Activated B cell treated with CpG ODN at 0.5 μM for 24 hours (primary cell): ENCODE measurements around the gene STX16. TPM values are rescaled to one million over a fixed set of nuclear protein-coding genes. Genes with fewer than 3 reads are reported as not detected.

Experiments
- ATAC-seq: fragments of 200-7000 bp; cut with Tn5 transposase; one replicate; pipeline ENCODE4 v1.10.0; 2021; ENCODE audit warnings: low read depth, mild to moderate bottlenecking, moderate library complexity
- CTCF ChIA-PET: fragments of 350-600 bp; sonication (Branson Sonifier 250); formaldehyde crosslinking; loops from one replicate; lab custom pipeline; 2021; ENCODE audit warnings: antibody characterized with exemption; lab: Charles Lee
- POLR2A ChIA-PET: fragments of 350-600 bp; sonication (Branson Sonifier 250); formaldehyde crosslinking; loops from one replicate; lab custom pipeline; 2021; ENCODE audit warnings: antibody characterized with exemption; lab: Charles Lee
- DNase-seq: peaks from one replicate; pipeline ENCODE4 v3.0.0; 2022
- H3K27ac Mint-ChIP-seq: one replicate; pipeline ENCODE4 v1.8.0; 2020; ENCODE audit warnings: mixed read lengths
- H3K27me3 Mint-ChIP-seq: one replicate; pipeline ENCODE4 v1.8.0; 2021; ENCODE audit warnings: mixed read lengths
- H3K36me3 Mint-ChIP-seq: one replicate; pipeline ENCODE4 v1.8.0; 2021; ENCODE audit warnings: low read depth, mixed read lengths
- H3K4me1 Mint-ChIP-seq: one replicate; pipeline ENCODE4 v1.8.0; 2021; ENCODE audit warnings: mixed read lengths
- H3K4me3 Mint-ChIP-seq: one replicate; pipeline ENCODE4 v1.8.0; 2020; ENCODE audit warnings: mild to moderate bottlenecking, mixed read lengths
- H3K9me3 Mint-ChIP-seq: one replicate; pipeline ENCODE4 v1.8.0; 2020; ENCODE audit warnings: mixed read lengths
- intact Hi-C: fragments of 100-400 bp; cut with micrococcal nuclease; formaldehyde crosslinking; loops from one replicate; pipeline ENCODE4 v1.15.1; 2024
- total RNA-seq: library from RNA; stranded (reverse); gene quantifications from 2 replicates; pipeline ENCODE4 v1.2.3, GENCODE V29; 2022
- TF ChIP-seq, protein P1 (sequence below): fragments of 200-600 bp; IDR thresholded peaks from one replicate; pipeline ENCODE4 v1.8.0; 2022; ENCODE audit warnings: antibody characterized with exemption, mild to moderate bottlenecking

Gene STX16
- total RNA-seq, 1 donor from 2014 or later: 77.4 TPM

DNA sequence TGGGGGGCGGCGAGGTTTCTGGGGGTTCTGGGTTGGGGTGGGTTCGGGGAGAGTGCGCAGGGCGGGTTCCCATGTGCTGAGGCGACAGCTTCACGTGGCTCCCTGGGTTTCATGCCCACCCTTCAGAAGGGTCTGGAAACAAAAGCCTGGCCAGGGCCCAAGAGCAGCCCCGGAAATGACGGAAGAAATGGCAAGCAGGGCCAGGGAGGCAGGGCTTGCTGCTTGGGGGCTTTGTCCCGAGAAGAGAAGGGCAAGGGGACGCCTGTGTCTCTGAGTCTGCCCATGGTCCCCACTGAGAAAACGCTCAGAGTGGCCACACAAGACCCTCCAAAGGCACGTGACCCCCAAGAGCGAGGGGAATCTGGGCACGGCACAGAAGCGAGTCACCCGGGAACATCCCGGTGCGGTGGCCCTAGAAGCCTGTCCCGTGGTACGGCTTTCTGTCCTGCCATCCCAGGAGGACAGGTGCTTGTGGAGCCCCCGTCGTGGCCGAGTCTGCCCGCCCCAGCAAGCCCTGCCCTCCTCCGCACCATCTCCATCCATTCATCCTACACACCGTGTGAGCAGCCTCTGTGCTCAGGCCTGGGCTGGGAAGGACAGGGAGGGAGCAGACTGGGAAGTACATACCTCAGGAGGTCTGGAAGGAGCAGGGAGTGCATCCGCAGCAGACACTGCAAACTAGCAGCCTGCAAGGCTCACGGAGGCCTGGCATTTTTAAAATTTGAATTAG lies 50.5 kb downstream of the STX16 start:
- TF ChIP-seq, protein P1, sequence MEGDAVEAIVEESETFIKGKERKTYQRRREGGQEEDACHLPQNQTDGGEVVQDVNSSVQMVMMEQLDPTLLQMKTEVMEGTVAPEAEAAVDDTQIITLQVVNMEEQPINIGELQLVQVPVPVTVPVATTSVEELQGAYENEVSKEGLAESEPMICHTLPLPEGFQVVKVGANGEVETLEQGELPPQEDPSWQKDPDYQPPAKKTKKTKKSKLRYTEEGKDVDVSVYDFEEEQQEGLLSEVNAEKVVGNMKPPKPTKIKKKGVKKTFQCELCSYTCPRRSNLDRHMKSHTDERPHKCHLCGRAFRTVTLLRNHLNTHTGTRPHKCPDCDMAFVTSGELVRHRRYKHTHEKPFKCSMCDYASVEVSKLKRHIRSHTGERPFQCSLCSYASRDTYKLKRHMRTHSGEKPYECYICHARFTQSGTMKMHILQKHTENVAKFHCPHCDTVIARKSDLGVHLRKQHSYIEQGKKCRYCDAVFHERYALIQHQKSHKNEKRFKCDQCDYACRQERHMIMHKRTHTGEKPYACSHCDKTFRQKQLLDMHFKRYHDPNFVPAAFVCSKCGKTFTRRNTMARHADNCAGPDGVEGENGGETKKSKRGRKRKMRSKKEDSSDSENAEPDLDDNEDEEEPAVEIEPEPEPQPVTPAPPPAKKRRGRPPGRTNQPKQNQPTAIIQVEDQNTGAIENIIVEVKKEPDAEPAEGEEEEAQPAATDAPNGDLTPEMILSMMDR: no peak
- peaks cover 46% of the 10 kb centered on the region for H3K36me3 Mint-ChIP-seq
- no peak for ATAC-seq

DNA sequence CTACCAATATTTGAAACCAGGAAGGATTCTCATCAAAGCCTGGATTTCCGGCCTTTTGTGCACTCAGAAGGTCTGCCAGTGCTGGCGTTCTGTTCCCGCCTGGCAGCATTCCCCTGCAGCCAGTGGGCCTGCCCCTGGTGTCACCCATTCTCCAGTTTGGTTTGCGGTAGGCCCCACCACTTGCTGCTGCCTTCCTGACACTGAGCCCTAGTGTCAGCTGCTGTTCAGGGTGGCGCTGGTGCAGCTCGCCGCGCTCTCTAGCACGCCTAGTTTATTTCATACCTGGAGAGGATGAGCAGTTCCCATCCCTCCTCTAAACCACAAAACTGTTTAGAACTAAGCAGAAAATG lies 51.1 kb downstream of the STX16 start:
- H3K27me3 Mint-ChIP-seq: no peaks in the 10 kb centered on the region
- POLR2A ChIA-PET: no interaction called here
- H3K4me3 Mint-ChIP-seq: no peak overlapping the region
- H3K9me3 Mint-ChIP-seq: no peaks in the 10 kb centered on the region
- no peaks in the 10 kb centered on the region for H3K4me1 Mint-ChIP-seq
- ATAC-seq: no peak
- TF ChIP-seq, protein P1: no peak
- H3K36me3 Mint-ChIP-seq: peaks cover 43% of the 10 kb centered on the region
- no peak overlapping the region for H3K27ac Mint-ChIP-seq
- intact Hi-C loops: no loop called here
- CTCF ChIA-PET: no interaction called here
- peak; percentile 8 for DNase-seq

More for the DNA sequence above, 50.5 kb downstream of the STX16 start:
- Mint-ChIP-seq H3K9me3 (no peaks in the 10 kb centered on the region), H3K4me1 (no peaks in the 10 kb centered on the region), H3K4me3 (no peak overlapping the region), H3K27me3 (no peaks in the 10 kb centered on the region), H3K27ac (no peak overlapping the region)
- peak; percentile 9 for DNase-seq
- intact Hi-C loops: no loop called here
- ChIA-PET POLR2A (no interaction called here), CTCF (no interaction called here)

DNA sequence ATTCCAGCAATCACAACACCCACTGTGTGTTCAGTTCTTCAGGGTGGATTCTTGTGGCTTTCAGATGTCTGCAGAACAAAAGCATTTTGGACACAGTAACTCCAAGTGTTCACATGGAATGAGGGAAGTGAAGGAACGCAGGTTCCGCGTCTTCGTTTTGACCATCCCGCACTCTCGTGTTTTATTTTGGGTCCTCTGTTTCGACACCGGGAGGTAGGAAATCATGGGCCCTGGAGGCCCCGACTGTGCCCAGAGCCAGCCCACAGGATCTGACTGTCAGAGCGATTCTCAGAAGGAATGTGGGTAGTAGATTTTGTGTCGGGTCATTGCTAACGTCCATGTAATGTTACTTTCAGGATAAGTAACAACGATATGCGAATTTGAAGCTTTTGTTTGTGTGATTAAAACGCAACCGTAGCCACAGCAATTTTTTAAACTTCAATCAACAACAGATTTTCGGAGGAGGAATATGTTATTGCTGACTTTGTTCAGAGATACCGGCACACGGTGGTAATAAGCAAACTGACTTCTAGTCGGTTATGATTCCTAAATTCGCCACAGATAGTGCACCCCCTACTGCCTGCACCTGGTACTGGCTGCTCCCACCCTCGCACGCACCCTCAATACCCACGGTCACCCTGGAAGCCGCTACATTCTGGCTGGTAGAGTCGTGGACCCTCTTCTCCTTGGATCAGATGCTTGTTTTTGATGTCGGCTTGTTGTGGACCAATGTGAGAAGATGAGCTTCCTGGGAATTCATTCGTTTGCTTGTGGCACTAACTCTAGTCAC lies 52.0 kb downstream of the STX16 start:
- CTCF ChIA-PET: no interaction called here
- Mint-ChIP-seq H3K4me3 (no peak overlapping the region), H3K27me3 (no peaks in the 10 kb centered on the region), H3K9me3 (no peaks in the 10 kb centered on the region), H3K36me3 (peaks cover 42% of the 10 kb centered on the region), H3K4me1 (no peaks in the 10 kb centered on the region), H3K27ac (no peak overlapping the region)
- intact Hi-C loops: no loop called here
- DNase-seq (no peak), ATAC-seq (no peak)
- POLR2A ChIA-PET: interaction anchor here (0.5 kb wide), 1 partner anchor 12 kb away, joined by 3 read pairs; no protein-coding TSS in a partner anchor
- TF ChIP-seq, protein P1: no peak

DNA sequence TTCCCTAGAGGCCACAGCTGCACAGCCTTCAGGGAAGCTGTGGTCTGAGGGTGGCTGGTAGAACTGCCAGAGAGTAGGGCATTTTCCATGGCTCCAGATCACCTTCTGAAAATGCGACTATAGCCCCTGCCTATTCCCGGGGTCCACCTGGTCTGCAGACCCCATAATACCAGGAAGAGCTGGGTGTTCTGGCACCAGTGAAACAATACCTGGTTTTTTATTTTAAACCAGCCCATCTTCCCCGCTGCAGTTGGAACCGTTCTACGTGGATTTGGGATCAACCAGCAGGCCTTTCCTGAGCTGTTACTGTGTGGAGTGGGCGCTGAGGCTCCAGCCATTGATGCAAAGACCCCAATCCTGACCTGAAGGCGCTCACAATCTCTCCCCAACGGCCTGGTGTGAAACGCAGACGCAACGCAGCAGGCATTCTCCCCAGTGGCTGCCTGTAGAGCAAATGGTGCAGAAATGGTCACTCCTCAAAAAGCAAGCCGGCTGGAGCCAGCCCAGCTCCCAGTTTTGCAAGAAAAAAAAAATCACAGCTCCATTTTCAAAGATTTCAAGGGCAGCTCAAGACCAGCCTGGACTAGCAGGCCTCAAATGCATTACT lies 52.8 kb downstream of the STX16 start:
- ChIA-PET POLR2A (no interaction called here), CTCF (no interaction called here)
- Mint-ChIP-seq H3K27ac (no peak overlapping the region), H3K9me3 (no peaks in the 10 kb centered on the region), H3K27me3 (no peaks in the 10 kb centered on the region), H3K4me1 (no peaks in the 10 kb centered on the region), H3K36me3 (peaks cover 40% of the 10 kb centered on the region), H3K4me3 (no peak overlapping the region)
- intact Hi-C loops: no loop called here
- TF ChIP-seq, protein P1: no peak
- DNase-seq (no peak), ATAC-seq (no peak)
